Suprapubic skin (tissue), 4 donors: ENCODE measurements around the gene ARID5B.

ENCODE experiments used
- POLR2A ChIP-seq, 2 donors: fragments of 450-650 bp; IDR thresholded peaks; one replicate each; pipeline ENCODE4 v1.6.1; 2017; ENCODE audit warnings: antibody characterized with exemption in 2 of 2, mild to moderate bottlenecking in 2 of 2, moderate library complexity in 2 of 2
- POLR2AphosphoS5 ChIP-seq, 3 donors: sonication (generic); formaldehyde crosslinking; IDR thresholded peaks; one replicate each; pipeline ENCODE4 v1.6.1; 2017; ENCODE audit warnings: antibody characterized with exemption in 3 of 3
- TF ChIP-seq, protein P1 (sequence below), 2 donors: fragments of 200-600 bp in 1 of 2; fragments of 450-650 bp in 1 of 2; sonication (generic) in 1 of 2; IDR thresholded peaks; one replicate each; pipeline ENCODE4 v1.5.1; 2016 to 2019; ENCODE audit warnings: antibody characterized with exemption in 2 of 2, mild to moderate bottlenecking in 1 of 2, moderate library complexity in 1 of 2

DNA sequence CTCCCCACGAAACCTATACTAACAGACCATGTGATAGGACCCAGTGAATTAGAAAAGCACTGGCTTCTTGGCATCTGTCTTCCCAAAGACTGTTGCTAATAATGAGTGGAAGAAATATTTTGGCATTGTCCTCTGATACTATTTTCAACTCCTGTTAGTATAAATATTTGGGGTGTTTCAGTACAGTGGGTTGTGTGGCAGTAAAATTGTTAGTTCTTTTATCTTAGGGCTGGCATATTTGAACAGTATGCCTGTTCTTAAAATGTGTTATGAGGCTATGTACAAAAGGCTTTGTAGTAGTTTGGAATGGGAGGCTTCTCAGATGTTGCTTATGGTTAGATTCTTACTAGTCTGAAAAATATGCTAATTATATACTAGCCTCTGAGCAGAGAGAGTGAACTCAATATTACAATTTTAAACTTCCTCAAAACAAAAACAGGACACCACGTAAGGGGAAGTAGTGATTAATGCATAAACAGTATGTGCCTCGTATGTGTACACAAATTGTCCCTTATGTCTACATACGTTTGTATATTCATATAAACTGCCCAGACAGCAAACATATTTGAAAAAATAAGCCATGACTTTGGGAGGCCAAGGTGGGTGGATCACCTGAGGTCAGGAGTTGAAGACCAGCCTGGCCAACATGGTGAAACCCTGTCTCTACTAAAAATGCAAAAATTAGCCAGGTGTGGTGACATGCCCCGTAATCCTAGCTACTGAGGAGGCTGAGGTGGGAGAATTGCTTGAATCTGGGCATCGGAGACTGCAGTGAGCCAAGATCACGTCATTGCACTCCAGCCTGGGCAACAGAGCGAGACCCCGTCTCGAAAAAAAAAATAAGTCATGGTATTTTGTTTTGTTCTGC is 115.4 kb downstream of the ARID5B start:
- TF ChIP-seq POLR2AphosphoS5 (IDR thresholded peaks at IDR 0.05) (peak in 1 of 3 donors; percentile 5), POLR2A (IDR thresholded peaks at IDR 0.05) (no peak)
- TF ChIP-seq, protein P1, sequence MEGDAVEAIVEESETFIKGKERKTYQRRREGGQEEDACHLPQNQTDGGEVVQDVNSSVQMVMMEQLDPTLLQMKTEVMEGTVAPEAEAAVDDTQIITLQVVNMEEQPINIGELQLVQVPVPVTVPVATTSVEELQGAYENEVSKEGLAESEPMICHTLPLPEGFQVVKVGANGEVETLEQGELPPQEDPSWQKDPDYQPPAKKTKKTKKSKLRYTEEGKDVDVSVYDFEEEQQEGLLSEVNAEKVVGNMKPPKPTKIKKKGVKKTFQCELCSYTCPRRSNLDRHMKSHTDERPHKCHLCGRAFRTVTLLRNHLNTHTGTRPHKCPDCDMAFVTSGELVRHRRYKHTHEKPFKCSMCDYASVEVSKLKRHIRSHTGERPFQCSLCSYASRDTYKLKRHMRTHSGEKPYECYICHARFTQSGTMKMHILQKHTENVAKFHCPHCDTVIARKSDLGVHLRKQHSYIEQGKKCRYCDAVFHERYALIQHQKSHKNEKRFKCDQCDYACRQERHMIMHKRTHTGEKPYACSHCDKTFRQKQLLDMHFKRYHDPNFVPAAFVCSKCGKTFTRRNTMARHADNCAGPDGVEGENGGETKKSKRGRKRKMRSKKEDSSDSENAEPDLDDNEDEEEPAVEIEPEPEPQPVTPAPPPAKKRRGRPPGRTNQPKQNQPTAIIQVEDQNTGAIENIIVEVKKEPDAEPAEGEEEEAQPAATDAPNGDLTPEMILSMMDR (IDR thresholded peaks at IDR 0.05): no peak
